Activated naive CD4-positive, alpha-beta T cell treated with anti-CD3 and anti-CD28 coated beads for 36 hours (primary cell): ENCODE data around the gene MYO6. TPM values are rescaled to one million over a fixed set of nuclear protein-coding genes. Genes with fewer than 3 reads are reported as not detected.

Source experiments
- CTCF ChIA-PET: fragments of 350-600 bp; sonication (Branson Sonifier 250); formaldehyde crosslinking; loops from one replicate; lab custom pipeline; 2021; ENCODE audit warnings: antibody characterized with exemption; lab: Charles Lee
- DNase-seq: peaks from one replicate; pipeline ENCODE4 v3.0.0-alpha.2; 2020
- H3K27ac Mint-ChIP-seq: one replicate; pipeline ENCODE4 v1.8.0; 2021; ENCODE audit warnings: mild to moderate bottlenecking, mixed read lengths
- H3K27me3 Mint-ChIP-seq: one replicate; pipeline ENCODE4 v1.8.0; 2021; ENCODE audit warnings: low read depth, mixed read lengths
- H3K36me3 Mint-ChIP-seq: one replicate; pipeline ENCODE4 v1.8.0; 2021; ENCODE audit warnings: low read depth, mixed read lengths
- H3K4me1 Mint-ChIP-seq: one replicate; pipeline ENCODE4 v1.8.0; 2021; ENCODE audit warnings: low read depth, mixed read lengths
- H3K4me3 Mint-ChIP-seq: one replicate; pipeline ENCODE4 v1.8.0; 2021; ENCODE audit warnings: mild to moderate bottlenecking, moderate library complexity, mixed read lengths
- H3K9me3 Mint-ChIP-seq: one replicate; pipeline ENCODE4 v1.8.0; 2021; ENCODE audit warnings: mixed read lengths
- intact Hi-C: fragments of 100-400 bp; cut with micrococcal nuclease; formaldehyde crosslinking; loops from one replicate; pipeline ENCODE4 v1.15.1; 2023
- total RNA-seq, 2 experiments: library from RNA; stranded (reverse); gene quantifications; one replicate each; pipeline ENCODE4 v1.2.3, GENCODE V29; 2021

Gene MYO6
- total RNA-seq, 2 experiments from 2014 or later = 1.8 to 2.0 TPM

DNA sequence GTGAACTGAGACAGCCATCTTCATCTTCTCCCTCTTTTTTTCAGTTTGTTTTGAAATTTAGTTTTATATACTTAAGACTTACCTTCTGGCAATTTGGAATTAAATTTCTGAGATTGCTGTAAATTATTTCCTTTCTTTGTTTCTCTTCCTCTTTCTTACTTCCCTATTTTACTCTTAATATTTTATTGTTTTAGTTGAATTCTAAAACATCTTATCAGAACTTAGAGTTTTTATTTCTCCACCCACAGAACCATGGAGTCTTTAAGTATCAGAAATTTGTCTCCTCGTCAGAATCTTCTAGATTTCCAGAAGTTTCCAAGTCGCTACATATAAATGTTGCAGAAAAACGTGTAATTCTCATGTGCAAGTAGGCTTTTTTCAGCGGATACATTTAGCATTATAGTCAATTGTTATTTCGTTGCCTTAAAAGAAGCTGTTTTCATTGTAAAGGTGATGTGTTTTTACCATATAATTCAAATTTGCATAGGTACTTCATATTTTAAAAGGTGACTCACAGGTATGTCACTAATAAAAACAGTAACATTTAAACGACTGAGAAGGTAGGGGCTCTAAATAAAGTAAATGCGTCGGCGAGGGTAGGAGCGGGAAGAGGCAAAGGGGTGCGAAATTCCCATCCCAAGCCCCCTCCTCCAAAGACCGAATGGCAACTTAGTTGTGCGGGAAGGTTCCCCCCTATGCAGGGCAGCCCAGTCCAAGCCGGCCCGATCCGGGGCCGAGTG, 866 bp upstream of the MYO6 start:
- DNase-seq = no peak
- no peak overlapping the region for H3K27ac Mint-ChIP-seq
- H3K36me3 Mint-ChIP-seq = no peaks in the 10 kb centered on the region
- peaks cover 6% of the 10 kb centered on the region for H3K4me1 Mint-ChIP-seq
- no peaks in the 10 kb centered on the region for H3K9me3 Mint-ChIP-seq
- peaks cover 39% of the 10 kb centered on the region for H3K27me3 Mint-ChIP-seq
- intact Hi-C loops = loop anchor here (2.0 to 5.0 kb wide), 3 partner anchors 83 to 466 kb away; partner anchors contain the start of gene TMEM30A
- H3K4me3 Mint-ChIP-seq = peak overlapping the region; percentile 79
- CTCF ChIA-PET = no interaction called here

DNA sequence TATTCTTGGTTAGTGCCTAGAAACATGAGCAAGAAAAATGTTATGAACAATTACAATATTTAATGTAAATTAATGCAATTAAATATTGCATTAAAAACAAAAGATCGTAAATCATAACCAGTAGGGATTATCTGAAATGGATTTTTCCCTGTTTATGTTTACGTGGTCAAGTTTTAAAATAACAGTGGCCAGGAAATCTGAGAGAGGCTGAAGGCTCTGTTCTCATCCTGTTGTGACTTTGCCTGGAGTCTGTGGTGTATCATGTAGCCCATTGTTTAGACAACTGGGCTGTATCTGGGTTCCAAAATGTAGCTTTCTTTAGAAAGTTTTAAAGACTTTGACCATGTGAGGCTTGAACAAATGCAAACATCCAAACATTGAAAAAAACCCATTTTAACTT, 2.4 kb downstream of the MYO6 start:
- Mint-ChIP-seq H3K9me3 (no peaks in the 10 kb centered on the region), H3K36me3 (no peaks in the 10 kb centered on the region), H3K27ac (no peak overlapping the region), H3K4me3 (no peak overlapping the region), H3K27me3 (peaks cover 28% of the 10 kb centered on the region), H3K4me1 (peaks cover 6% of the 10 kb centered on the region)
- no peak for DNase-seq
- CTCF ChIA-PET = interaction anchor here (0.7 kb wide), 1 partner anchor 507 kb away, joined by 3 read pairs; no protein-coding TSS in a partner anchor
- intact Hi-C loops = no loop called here

- Mint-ChIP-seq H3K27ac (no peak overlapping the region), H3K9me3 (no peaks in the 10 kb centered on the region), H3K27me3 (peaks cover 27% of the 10 kb centered on the region), H3K4me3 (no peak overlapping the region), H3K36me3 (no peaks in the 10 kb centered on the region), H3K4me1 (peaks cover 6% of the 10 kb centered on the region)
- intact Hi-C loops = no loop called here
- no peak for DNase-seq
- CTCF ChIA-PET = no interaction called here
Measured at GRCh38 chr6:75752365-75752764, 3.3 kb downstream of the MYO6 start.

- Mint-ChIP-seq H3K9me3 (no peaks in the 10 kb centered on the region), H3K27me3 (peaks cover 16% of the 10 kb centered on the region), H3K27ac (no peak overlapping the region), H3K36me3 (no peaks in the 10 kb centered on the region), H3K4me3 (no peak overlapping the region), H3K4me1 (no peaks in the 10 kb centered on the region)
- intact Hi-C loops = no loop called here
- DNase-seq = no peak
- CTCF ChIA-PET = interaction anchor here (0.6 kb wide), 1 partner anchor 208 kb away, joined by 6 read pairs; no protein-coding TSS in a partner anchor
Measured at GRCh38 chr6:75755704-75756103, 6.7 kb downstream of the MYO6 start.

DNA sequence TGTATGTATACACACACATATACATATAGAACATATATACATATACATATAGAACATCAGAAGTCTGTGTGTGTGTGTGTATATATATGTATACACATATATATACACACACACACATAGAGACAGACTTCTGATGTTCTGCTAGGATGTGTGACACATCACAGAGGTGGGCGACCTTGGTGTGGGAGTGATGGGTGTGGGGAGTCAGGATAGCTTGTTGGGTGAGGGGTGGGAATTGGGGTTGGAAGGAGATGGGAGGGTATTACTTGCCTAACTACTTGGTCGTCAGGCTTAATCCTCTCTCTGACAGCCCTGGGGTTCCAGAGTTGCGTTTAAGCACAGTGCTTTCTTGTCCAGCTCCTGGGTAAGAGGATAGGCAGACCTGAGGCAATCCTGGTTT, 8.3 kb downstream of the MYO6 start:
- H3K27ac Mint-ChIP-seq = no peak overlapping the region
- no peak for DNase-seq
- CTCF ChIA-PET = no interaction called here

GRCh38 chr6:75758061-75758460, 9.0 kb downstream of the MYO6 start:
- intact Hi-C loops = no loop called here
- H3K36me3 Mint-ChIP-seq = no peaks in the 10 kb centered on the region
- peaks cover 19% of the 10 kb centered on the region for H3K27me3 Mint-ChIP-seq
- no peak overlapping the region for H3K4me3 Mint-ChIP-seq
- no peaks in the 10 kb centered on the region for H3K9me3 Mint-ChIP-seq
- DNase-seq = no peak
- no peaks in the 10 kb centered on the region for H3K4me1 Mint-ChIP-seq
- CTCF ChIA-PET = no interaction called here
- no peak overlapping the region for H3K27ac Mint-ChIP-seq

More for the DNA sequence above, 8.3 kb downstream of the MYO6 start:
- Mint-ChIP-seq H3K4me3 (no peak overlapping the region), H3K36me3 (no peaks in the 10 kb centered on the region), H3K4me1 (no peaks in the 10 kb centered on the region), H3K27me3 (peaks cover 21% of the 10 kb centered on the region), H3K9me3 (no peaks in the 10 kb centered on the region)
- intact Hi-C loops = no loop called here

DNA sequence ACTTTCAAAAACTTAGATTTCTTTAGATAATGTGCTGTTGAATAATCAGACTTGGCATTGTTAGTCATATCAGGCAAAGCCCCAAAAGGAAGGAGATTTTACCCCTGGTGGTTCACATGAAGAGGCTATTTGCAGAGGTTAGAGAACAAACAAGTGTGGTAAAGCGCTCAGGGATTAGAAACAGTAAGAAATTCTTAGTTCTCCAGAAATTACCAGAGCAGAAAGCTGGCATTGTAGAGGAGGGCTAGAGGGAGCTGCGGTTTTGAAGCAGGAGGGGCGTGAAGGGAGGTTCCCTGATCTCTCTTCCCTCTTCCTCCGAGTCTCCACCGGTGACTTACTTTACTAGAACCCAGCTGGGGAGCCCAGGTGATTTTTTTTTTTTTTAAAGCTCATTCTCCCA, 10.2 kb downstream of the MYO6 start:
- intact Hi-C loops = no loop called here
- Mint-ChIP-seq H3K4me3 (no peak overlapping the region), H3K27me3 (peaks cover 22% of the 10 kb centered on the region), H3K36me3 (no peaks in the 10 kb centered on the region), H3K27ac (no peak overlapping the region), H3K4me1 (no peaks in the 10 kb centered on the region), H3K9me3 (no peaks in the 10 kb centered on the region)
- CTCF ChIA-PET = no interaction called here
- no peak for DNase-seq

DNA sequence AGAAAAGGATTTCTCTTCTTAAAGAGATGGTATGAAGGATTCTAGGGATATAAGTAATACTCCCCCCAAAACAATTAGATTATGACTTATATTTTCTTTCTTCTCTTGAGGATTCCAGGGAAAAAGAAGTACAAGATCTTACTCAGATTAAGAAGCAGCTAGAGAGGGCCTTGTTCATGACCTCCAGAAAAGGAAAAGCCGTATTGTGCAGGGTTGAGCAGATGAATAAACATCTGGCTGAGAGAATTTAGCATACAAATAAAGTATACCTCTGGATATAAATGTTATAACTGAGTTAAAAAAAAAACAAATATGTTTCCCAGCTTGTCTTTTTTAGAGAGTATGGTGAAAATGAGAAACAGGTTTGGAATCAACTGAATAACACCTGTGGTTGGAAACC, 11.3 kb downstream of the MYO6 start:
- Mint-ChIP-seq H3K9me3 (no peaks in the 10 kb centered on the region), H3K27me3 (peaks cover 23% of the 10 kb centered on the region), H3K27ac (no peak overlapping the region), H3K36me3 (no peaks in the 10 kb centered on the region), H3K4me1 (no peaks in the 10 kb centered on the region), H3K4me3 (no peak overlapping the region)
- DNase-seq = no peak
- CTCF ChIA-PET = no interaction called here
- intact Hi-C loops = no loop called here

DNA sequence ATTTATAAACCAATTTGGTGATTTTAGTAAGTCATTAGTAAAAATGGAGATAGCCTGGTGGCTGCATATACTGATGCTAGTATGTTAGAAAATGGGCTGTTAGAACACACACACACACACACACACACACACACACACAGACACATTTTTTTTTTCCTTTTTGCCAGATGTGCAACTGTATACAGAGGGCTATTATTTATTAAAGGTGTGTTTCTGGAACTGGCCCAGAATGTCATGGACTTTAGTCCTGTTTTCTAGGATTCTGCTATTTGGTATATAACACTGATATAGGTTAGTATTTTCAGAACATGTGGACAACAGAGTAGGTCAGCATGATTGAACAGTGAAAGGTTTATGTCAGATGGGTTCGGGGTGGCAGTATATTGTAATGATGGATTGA, 12.4 kb downstream of the MYO6 start:
- H3K9me3 Mint-ChIP-seq = no peaks in the 10 kb centered on the region
- no peaks in the 10 kb centered on the region for H3K4me1 Mint-ChIP-seq
- H3K4me3 Mint-ChIP-seq = no peak overlapping the region
- no peak overlapping the region for H3K27ac Mint-ChIP-seq
- intact Hi-C loops = no loop called here
- peaks cover 23% of the 10 kb centered on the region for H3K27me3 Mint-ChIP-seq
- H3K36me3 Mint-ChIP-seq = no peaks in the 10 kb centered on the region
- DNase-seq = no peak
- CTCF ChIA-PET = no interaction called here

GRCh38 chr6:75762063-75762462, 13.0 kb downstream of the MYO6 start:
- Mint-ChIP-seq H3K4me1 (no peaks in the 10 kb centered on the region), H3K9me3 (no peaks in the 10 kb centered on the region), H3K36me3 (no peaks in the 10 kb centered on the region), H3K4me3 (no peak overlapping the region), H3K27me3 (peaks cover 23% of the 10 kb centered on the region), H3K27ac (no peak overlapping the region)
- CTCF ChIA-PET = no interaction called here
- intact Hi-C loops = no loop called here
- no peak for DNase-seq

- CTCF ChIA-PET = no interaction called here
- no peaks in the 10 kb centered on the region for H3K4me1 Mint-ChIP-seq
- no peak for DNase-seq
- H3K27me3 Mint-ChIP-seq = peaks cover 15% of the 10 kb centered on the region
- no peak overlapping the region for H3K4me3 Mint-ChIP-seq
- H3K36me3 Mint-ChIP-seq = no peaks in the 10 kb centered on the region
- H3K9me3 Mint-ChIP-seq = no peaks in the 10 kb centered on the region
- H3K27ac Mint-ChIP-seq = no peak overlapping the region
- intact Hi-C loops = no loop called here
Measured at GRCh38 chr6:75766387-75766786, 17.3 kb downstream of the MYO6 start.

- Mint-ChIP-seq H3K4me3 (no peak overlapping the region), H3K4me1 (no peaks in the 10 kb centered on the region), H3K9me3 (no peaks in the 10 kb centered on the region), H3K27ac (no peak overlapping the region), H3K36me3 (no peaks in the 10 kb centered on the region), H3K27me3 (peaks cover 4% of the 10 kb centered on the region)
- CTCF ChIA-PET = no interaction called here
- no peak for DNase-seq
- intact Hi-C loops = no loop called here
Measured at GRCh38 chr6:75770844-75771243, 21.8 kb downstream of the MYO6 start.

GRCh38 chr6:75775219-75775618, 26.2 kb downstream of the MYO6 start:
- CTCF ChIA-PET = no interaction called here
- intact Hi-C loops = no loop called here
- no peak for DNase-seq
- Mint-ChIP-seq H3K4me1 (no peaks in the 10 kb centered on the region), H3K9me3 (no peaks in the 10 kb centered on the region), H3K36me3 (no peaks in the 10 kb centered on the region), H3K27me3 (no peaks in the 10 kb centered on the region), H3K4me3 (no peak overlapping the region), H3K27ac (no peak overlapping the region)
